ENCODE results near the gene PLA2G15.

The PLA2G15 gene

DNA sequence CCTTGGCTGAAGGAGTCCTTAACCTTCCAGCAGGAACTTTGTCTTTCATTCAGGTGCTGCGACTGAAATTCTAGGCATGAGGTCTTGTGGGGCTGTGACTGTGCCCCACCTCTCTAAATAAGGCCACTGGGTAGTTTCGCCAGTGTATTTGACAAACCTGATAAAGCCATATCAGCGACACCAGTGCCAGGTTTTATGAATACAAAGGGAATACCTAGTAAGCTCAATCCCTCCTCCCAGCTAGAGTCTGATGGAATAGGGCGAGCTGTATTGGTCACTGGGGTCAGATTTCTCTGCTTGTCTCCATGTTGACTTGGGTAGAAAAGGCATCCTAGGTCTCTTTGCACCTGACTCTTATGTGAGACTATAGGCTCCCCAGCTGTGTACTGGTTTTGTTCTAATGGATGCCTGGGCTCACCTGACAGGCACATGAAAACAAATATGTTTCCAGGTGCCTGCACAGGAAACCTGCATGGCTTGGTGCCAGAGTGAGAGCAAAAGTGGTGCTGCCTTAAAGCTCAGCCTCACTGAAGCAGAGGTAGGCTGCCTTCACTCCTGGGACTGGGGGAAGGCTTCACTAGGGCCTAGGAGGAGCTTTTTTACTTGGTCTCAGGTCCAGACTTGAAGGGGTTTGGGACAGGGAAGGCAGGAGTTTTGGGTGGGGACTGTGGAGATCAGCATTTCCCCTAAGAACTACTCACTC, 27.5 kb downstream of the PLA2G15 start:
- H3K27me3 Mint-ChIP-seq (ENCODE audit: low read depth), result no peaks in the 10 kb centered on the region
- peak overlapping the region; percentile 90 for H3K27ac Mint-ChIP-seq
- peak overlapping the region; percentile 74 for H3K4me3 Mint-ChIP-seq
- H3K4me1 Mint-ChIP-seq (ENCODE audit: low read depth), result peaks cover 71% of the 10 kb centered on the region
- no peaks in the 10 kb centered on the region for H3K9me3 Mint-ChIP-seq
- H3K36me3 Mint-ChIP-seq (ENCODE audit: low read depth), result peaks cover 51% of the 10 kb centered on the region

DNA sequence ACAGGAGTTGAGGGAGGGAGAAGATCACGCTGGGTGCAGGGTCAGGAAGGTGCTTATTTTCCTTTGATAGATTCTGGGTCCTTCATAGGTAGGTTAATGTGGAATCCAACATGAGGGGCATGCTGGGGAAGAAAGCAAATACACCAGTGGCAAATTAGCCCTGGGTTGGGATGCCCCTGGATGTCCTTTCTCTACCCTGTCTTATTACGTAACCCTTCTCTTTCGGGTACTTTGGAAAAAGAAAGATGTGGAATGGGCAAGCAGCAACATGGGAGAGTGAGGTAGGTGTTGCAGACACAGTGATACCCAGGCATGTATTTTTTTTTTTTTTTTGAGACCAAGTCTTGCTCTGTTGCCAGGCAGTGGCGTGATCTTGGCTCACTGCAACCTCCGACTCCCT, 28.3 kb downstream of the PLA2G15 start:
- Mint-ChIP-seq H3K27me3 (ENCODE audit: low read depth) (no peaks in the 10 kb centered on the region), H3K4me1 (ENCODE audit: low read depth) (peaks cover 66% of the 10 kb centered on the region), H3K36me3 (ENCODE audit: low read depth) (peaks cover 45% of the 10 kb centered on the region)

GRCh38 chr16:68273896-68274295, 28.7 kb downstream of the PLA2G15 start:
- Mint-ChIP-seq H3K4me1 (ENCODE audit: low read depth) (peaks cover 66% of the 10 kb centered on the region), H3K27ac (peak overlapping the region; percentile 80), H3K9me3 (no peaks in the 10 kb centered on the region), H3K4me3 (peak overlapping the region; percentile 48), H3K36me3 (ENCODE audit: low read depth) (peaks cover 45% of the 10 kb centered on the region), H3K27me3 (ENCODE audit: low read depth) (no peaks in the 10 kb centered on the region)

More for the DNA sequence above, 28.3 kb downstream of the PLA2G15 start:
- Mint-ChIP-seq H3K4me3 (peak overlapping the region; percentile 74), H3K9me3 (no peaks in the 10 kb centered on the region), H3K27ac (peak overlapping the region; percentile 90)

GRCh38 chr16:68274441-68274840, 29.3 kb downstream of the PLA2G15 start:
- peak overlapping the region; percentile 48 for H3K4me3 Mint-ChIP-seq
- H3K27me3 Mint-ChIP-seq (ENCODE audit: low read depth), result no peaks in the 10 kb centered on the region
- H3K4me1 Mint-ChIP-seq (ENCODE audit: low read depth), result peaks cover 63% of the 10 kb centered on the region
- H3K36me3 Mint-ChIP-seq (ENCODE audit: low read depth), result peaks cover 42% of the 10 kb centered on the region
- H3K27ac Mint-ChIP-seq, result peak overlapping the region; percentile 80
- no peaks in the 10 kb centered on the region for H3K9me3 Mint-ChIP-seq

DNA sequence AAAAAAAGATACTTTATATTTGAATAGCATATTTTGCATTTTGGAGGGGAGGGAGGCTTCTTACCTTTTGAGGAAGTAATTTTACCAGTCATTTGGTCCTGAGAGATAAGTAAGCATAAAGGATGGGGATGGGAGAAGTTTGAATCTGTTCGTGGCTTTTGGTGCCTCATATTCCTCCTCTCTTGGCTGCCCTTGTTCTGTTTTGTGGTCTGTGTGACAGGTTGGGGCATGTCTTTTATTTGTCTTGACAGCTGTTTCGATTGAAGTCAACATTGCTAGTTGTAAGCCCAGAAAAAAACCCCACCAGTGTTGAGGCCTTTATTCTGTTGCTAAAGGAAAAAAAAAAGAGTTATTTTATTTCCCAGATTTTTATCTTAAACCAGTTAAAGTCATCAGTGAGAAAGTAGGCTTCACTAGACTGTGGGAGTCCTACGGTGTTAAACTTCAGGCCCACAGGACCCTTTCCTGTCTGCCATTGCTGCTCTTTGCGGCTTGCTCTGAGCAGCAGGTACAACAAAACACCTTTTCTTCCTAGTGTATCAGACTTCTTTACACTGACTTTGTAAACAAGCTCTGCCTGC, 30.5 kb downstream of the PLA2G15 start:
- H3K36me3 Mint-ChIP-seq (ENCODE audit: low read depth), result peaks cover 49% of the 10 kb centered on the region
- peak overlapping the region; percentile 69 for H3K4me3 Mint-ChIP-seq
- H3K27ac Mint-ChIP-seq, result peak overlapping the region; percentile 91
- no peaks in the 10 kb centered on the region for H3K9me3 Mint-ChIP-seq
- no peaks in the 10 kb centered on the region for H3K27me3 Mint-ChIP-seq (ENCODE audit: low read depth)
- H3K4me1 Mint-ChIP-seq (ENCODE audit: low read depth), result peaks cover 58% of the 10 kb centered on the region

GRCh38 chr16:68276223-68276622, 31.1 kb downstream of the PLA2G15 start:
- Mint-ChIP-seq H3K9me3 (no peaks in the 10 kb centered on the region), H3K36me3 (ENCODE audit: low read depth) (peaks cover 49% of the 10 kb centered on the region), H3K27me3 (ENCODE audit: low read depth) (no peaks in the 10 kb centered on the region), H3K27ac (peak overlapping the region; percentile 91), H3K4me1 (ENCODE audit: low read depth) (peaks cover 57% of the 10 kb centered on the region), H3K4me3 (peak overlapping the region; percentile 69)

GRCh38 chr16:68279726-68280558, 34.8 kb downstream of the PLA2G15 start:
- peak overlapping the region; percentile 61 for H3K4me3 Mint-ChIP-seq
- H3K27me3 Mint-ChIP-seq (ENCODE audit: low read depth), result no peaks in the 10 kb centered on the region
- H3K36me3 Mint-ChIP-seq (ENCODE audit: low read depth), result peaks cover 48% of the 10 kb centered on the region
- H3K27ac Mint-ChIP-seq, result peak overlapping the region; percentile 38
- peaks cover 62% of the 10 kb centered on the region for H3K4me1 Mint-ChIP-seq (ENCODE audit: low read depth)
- no peaks in the 10 kb centered on the region for H3K9me3 Mint-ChIP-seq

GRCh38 chr16:68281368-68282063, 36.3 kb downstream of the PLA2G15 start:
- H3K36me3 Mint-ChIP-seq (ENCODE audit: low read depth), result peaks cover 44% of the 10 kb centered on the region
- H3K27me3 Mint-ChIP-seq (ENCODE audit: low read depth), result no peaks in the 10 kb centered on the region
- peaks cover 61% of the 10 kb centered on the region for H3K4me1 Mint-ChIP-seq (ENCODE audit: low read depth)
- no peaks in the 10 kb centered on the region for H3K9me3 Mint-ChIP-seq
- peak overlapping the region; percentile 86 for H3K27ac Mint-ChIP-seq
- peak overlapping the region; percentile 64 for H3K4me3 Mint-ChIP-seq

GRCh38 chr16:68282064-68282452, 36.9 kb downstream of the PLA2G15 start:
- H3K27me3 Mint-ChIP-seq (ENCODE audit: low read depth), result no peaks in the 10 kb centered on the region
- no peaks in the 10 kb centered on the region for H3K9me3 Mint-ChIP-seq
- peak overlapping the region; percentile 86 for H3K27ac Mint-ChIP-seq
- peaks cover 62% of the 10 kb centered on the region for H3K4me1 Mint-ChIP-seq (ENCODE audit: low read depth)
- peak overlapping the region; percentile 64 for H3K4me3 Mint-ChIP-seq
- H3K36me3 Mint-ChIP-seq (ENCODE audit: low read depth), result peaks cover 45% of the 10 kb centered on the region

GRCh38 chr16:68283346-68283745, 38.2 kb downstream of the PLA2G15 start:
- Mint-ChIP-seq H3K4me3 (peak overlapping the region; percentile 80), H3K9me3 (no peaks in the 10 kb centered on the region), H3K27ac (peak overlapping the region; percentile 89), H3K27me3 (ENCODE audit: low read depth) (no peaks in the 10 kb centered on the region), H3K4me1 (ENCODE audit: low read depth) (peaks cover 74% of the 10 kb centered on the region), H3K36me3 (ENCODE audit: low read depth) (peaks cover 56% of the 10 kb centered on the region)

GRCh38 chr16:68283801-68284598, 38.8 kb downstream of the PLA2G15 start:
- Mint-ChIP-seq H3K4me3 (peak overlapping the region; percentile 80), H3K27ac (peak overlapping the region; percentile 89), H3K9me3 (no peaks in the 10 kb centered on the region), H3K36me3 (ENCODE audit: low read depth) (peaks cover 56% of the 10 kb centered on the region), H3K27me3 (ENCODE audit: low read depth) (no peaks in the 10 kb centered on the region), H3K4me1 (ENCODE audit: low read depth) (peaks cover 74% of the 10 kb centered on the region)

- peaks cover 54% of the 10 kb centered on the region for H3K36me3 Mint-ChIP-seq (ENCODE audit: low read depth)
- peak overlapping the region; percentile 89 for H3K27ac Mint-ChIP-seq
- H3K9me3 Mint-ChIP-seq, result no peaks in the 10 kb centered on the region
- peak overlapping the region; percentile 80 for H3K4me3 Mint-ChIP-seq
- H3K27me3 Mint-ChIP-seq (ENCODE audit: low read depth), result no peaks in the 10 kb centered on the region
- peaks cover 76% of the 10 kb centered on the region for H3K4me1 Mint-ChIP-seq (ENCODE audit: low read depth)
Observed at GRCh38 chr16:68284847-68285246, 39.7 kb downstream of the PLA2G15 start.

GRCh38 chr16:68285683-68286082, 40.5 kb downstream of the PLA2G15 start:
- H3K27ac Mint-ChIP-seq, result peak overlapping the region; percentile 89
- peaks cover 57% of the 10 kb centered on the region for H3K36me3 Mint-ChIP-seq (ENCODE audit: low read depth)
- peak overlapping the region; percentile 80 for H3K4me3 Mint-ChIP-seq
- no peaks in the 10 kb centered on the region for H3K9me3 Mint-ChIP-seq
- peaks cover 81% of the 10 kb centered on the region for H3K4me1 Mint-ChIP-seq (ENCODE audit: low read depth)
- H3K27me3 Mint-ChIP-seq (ENCODE audit: low read depth), result no peaks in the 10 kb centered on the region
